Colonic mucosa (tissue), 4 donors: Measurements from ENCODE around the gene FMO4. TPM values are rescaled to one million over a fixed set of nuclear protein-coding genes. Genes with fewer than 3 reads are reported as not detected.

Source experiments
- DNase-seq: peaks from one replicate; pipeline ENCODE4 v3.0.0-alpha.2; 2020
- H3K27ac ChIP-seq: fragments of 200-600 bp; one replicate; pipeline ENCODE4 v1.8.0; 2021
- H3K27me3 ChIP-seq: fragments of 200-600 bp; one replicate; pipeline ENCODE4 v1.8.0; 2021
- H3K36me3 ChIP-seq: fragments of 200-600 bp; one replicate; pipeline ENCODE4 v1.8.0; 2021
- H3K4me1 ChIP-seq: fragments of 200-600 bp; one replicate; pipeline ENCODE4 v1.8.0; 2021; ENCODE audit warnings: mild to moderate bottlenecking
- H3K4me3 ChIP-seq: fragments of 200-600 bp; one replicate; pipeline ENCODE4 v1.8.0; 2021
- H3K9ac ChIP-seq, 2 donors: one replicate each; pipeline ENCODE4 v1.7.0; 2013; ENCODE audit warnings: control low read depth in 2 of 2, low read depth in 2 of 2, low read length in 2 of 2
- H3K9me3 ChIP-seq: fragments of 200-600 bp; one replicate; pipeline ENCODE4 v1.8.0; 2021
- intact Hi-C: fragments of 100-400 bp; cut with DNase I; formaldehyde crosslinking; loops from one replicate; pipeline ENCODE4 v1.14.1; 2022
- total RNA-seq, 2 donors: library from RNA; stranded (reverse); fragmentation: NEBNext Ultra II Directional in 1 of 2; extraction: Animal tissue kit (Norgen Biotek cat#: 25700) in 1 of 2; gene quantifications; one replicate each; pipeline ENCODE4 v1.2.1, GENCODE V29; 2021
- TF ChIP-seq, protein P1 (sequence below): fragments of 200-600 bp; IDR thresholded peaks from one replicate; pipeline ENCODE4 v1.8.0; 2022; ENCODE audit warnings: antibody characterized with exemption, mild to moderate bottlenecking
- donor health status: healthy.
- donor health status: DM: no; HTN: no; CAD: no.
- donor health status: DM: no; HTN: no; CAD: no.

The FMO4 gene, protein sequence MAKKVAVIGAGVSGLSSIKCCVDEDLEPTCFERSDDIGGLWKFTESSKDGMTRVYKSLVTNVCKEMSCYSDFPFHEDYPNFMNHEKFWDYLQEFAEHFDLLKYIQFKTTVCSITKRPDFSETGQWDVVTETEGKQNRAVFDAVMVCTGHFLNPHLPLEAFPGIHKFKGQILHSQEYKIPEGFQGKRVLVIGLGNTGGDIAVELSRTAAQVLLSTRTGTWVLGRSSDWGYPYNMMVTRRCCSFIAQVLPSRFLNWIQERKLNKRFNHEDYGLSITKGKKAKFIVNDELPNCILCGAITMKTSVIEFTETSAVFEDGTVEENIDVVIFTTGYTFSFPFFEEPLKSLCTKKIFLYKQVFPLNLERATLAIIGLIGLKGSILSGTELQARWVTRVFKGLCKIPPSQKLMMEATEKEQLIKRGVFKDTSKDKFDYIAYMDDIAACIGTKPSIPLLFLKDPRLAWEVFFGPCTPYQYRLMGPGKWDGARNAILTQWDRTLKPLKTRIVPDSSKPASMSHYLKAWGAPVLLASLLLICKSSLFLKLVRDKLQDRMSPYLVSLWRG
- 1 to 10 TPM; 2.2 to 5.7 TPM for total RNA-seq

DNA sequence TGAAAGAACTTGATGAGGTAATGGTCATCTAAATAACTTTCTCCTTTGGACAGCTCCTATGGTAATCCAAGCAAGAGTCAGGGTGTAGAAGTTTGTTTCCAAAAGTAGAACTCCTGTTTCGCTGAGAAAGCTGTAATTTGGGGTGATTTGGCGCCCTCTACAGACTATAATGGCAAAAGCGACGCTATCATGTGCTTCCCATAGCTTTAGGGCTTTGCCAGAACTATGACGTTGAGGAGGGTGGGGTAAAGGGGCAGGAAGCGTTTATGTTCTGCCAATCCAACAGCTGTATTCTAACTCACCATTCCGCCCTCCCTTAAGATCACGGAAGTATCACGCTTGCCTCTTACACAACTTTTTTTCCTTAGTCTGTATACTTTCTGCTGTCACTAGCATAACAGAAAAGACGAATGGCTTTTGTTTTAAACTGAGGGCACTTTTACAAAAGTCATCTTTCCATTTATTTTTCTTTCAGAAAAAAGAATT is at the start of gene FMO4:
Gene FMO4 (plus strand): TSS at position 349 of the 486 bp plus-strand sequence. CDS start 5,643 bp downstream, outside the sequence.
- intact Hi-C loops, result loop anchor here (5.0 to 10.0 kb wide), 3 partner anchors 67 to 349 kb away; partner anchors contain the start of gene FMO1
- peak within 1 kb of the TSS; percentile 30 for H3K27ac ChIP-seq
- DNase-seq, result peak; percentile 96
- TF ChIP-seq, protein P1, sequence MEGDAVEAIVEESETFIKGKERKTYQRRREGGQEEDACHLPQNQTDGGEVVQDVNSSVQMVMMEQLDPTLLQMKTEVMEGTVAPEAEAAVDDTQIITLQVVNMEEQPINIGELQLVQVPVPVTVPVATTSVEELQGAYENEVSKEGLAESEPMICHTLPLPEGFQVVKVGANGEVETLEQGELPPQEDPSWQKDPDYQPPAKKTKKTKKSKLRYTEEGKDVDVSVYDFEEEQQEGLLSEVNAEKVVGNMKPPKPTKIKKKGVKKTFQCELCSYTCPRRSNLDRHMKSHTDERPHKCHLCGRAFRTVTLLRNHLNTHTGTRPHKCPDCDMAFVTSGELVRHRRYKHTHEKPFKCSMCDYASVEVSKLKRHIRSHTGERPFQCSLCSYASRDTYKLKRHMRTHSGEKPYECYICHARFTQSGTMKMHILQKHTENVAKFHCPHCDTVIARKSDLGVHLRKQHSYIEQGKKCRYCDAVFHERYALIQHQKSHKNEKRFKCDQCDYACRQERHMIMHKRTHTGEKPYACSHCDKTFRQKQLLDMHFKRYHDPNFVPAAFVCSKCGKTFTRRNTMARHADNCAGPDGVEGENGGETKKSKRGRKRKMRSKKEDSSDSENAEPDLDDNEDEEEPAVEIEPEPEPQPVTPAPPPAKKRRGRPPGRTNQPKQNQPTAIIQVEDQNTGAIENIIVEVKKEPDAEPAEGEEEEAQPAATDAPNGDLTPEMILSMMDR, result peak; percentile 80
- H3K36me3 ChIP-seq, result no peaks in the 10 kb centered on the region
- H3K9ac ChIP-seq, result no peak within 1 kb of the TSS
- no peaks in the 10 kb centered on the region for H3K27me3 ChIP-seq
- peak within 1 kb of the TSS; percentile 21 for H3K4me3 ChIP-seq
- H3K4me1 ChIP-seq, result no peaks in the 10 kb centered on the region
- no peaks in the 10 kb centered on the region for H3K9me3 ChIP-seq

DNA sequence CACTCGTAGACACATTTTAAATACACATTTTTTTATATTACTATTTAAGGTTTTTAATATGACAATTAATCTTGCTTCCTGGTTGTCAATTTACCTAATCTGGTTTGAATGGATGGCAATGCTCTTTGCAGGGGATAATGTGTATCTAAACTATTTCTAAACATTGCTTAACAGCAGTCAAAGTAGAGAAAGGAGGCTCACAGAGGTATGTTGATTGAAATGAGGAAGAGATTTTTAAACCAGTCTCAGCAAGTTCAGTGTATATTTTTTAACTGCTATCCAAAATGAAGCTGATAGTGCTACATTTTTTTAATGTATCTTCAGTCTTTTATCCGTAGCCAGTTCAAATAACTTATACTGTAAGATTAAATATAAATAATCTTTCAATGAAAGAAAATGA is 48.3 kb upstream of the FMO4 start:
- H3K4me3 ChIP-seq, result no peak overlapping the region
- no peaks in the 10 kb centered on the region for H3K27me3 ChIP-seq
- DNase-seq, result no peak
- no peak overlapping the region for H3K27ac ChIP-seq
- no peaks in the 10 kb centered on the region for H3K36me3 ChIP-seq
- TF ChIP-seq, protein P1, result no peak
- no peaks in the 10 kb centered on the region for H3K4me1 ChIP-seq
- no peak overlapping the region for H3K9ac ChIP-seq
- no peaks in the 10 kb centered on the region for H3K9me3 ChIP-seq
- intact Hi-C loops, result no loop called here

DNA sequence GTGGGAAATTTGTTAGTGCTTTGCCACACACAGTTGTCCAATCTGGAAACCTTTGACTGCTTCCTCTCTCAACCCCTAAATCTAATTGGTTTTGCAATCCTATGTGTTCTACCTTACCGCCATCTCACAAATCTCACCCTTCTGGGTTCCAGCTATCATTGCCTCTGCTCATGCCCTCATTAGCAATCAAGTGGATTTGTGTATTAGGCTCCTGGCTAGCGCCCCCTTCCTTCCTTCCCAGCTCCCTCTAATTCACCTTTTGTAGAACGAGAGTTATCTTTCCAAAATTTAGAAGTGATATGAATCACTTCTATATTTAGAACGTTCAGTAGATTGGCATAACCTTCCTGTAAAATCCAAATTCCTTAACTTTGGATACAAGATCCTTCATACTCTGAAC is 47.1 kb upstream of the FMO4 start:
- no peaks in the 10 kb centered on the region for H3K27me3 ChIP-seq
- no peak overlapping the region for H3K4me3 ChIP-seq
- no peak for DNase-seq
- H3K4me1 ChIP-seq, result no peaks in the 10 kb centered on the region
- no peaks in the 10 kb centered on the region for H3K9me3 ChIP-seq
- intact Hi-C loops, result no loop called here
- H3K27ac ChIP-seq, result no peak overlapping the region
- TF ChIP-seq, protein P1, result no peak
- H3K36me3 ChIP-seq, result no peaks in the 10 kb centered on the region
- H3K9ac ChIP-seq, result no peak overlapping the region

DNA sequence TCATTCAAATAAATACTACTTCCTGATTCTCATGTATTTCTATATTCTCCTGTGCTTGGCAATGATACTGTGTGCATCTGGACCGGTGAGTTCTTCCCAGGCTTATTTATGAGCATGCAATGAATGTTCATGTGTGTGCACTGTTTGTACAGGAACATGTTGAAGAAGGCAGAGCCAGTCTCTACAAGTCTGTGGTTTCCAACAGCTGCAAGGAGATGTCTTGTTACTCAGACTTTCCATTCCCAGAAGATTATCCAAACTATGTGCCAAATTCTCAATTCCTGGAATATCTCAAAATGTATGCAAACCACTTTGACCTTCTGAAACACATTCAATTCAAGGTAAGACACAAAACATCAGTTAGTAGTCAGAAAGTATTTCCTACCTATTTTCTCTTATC is 46.6 kb upstream of the FMO4 start:
- TF ChIP-seq, protein P1, result no peak

DNA sequence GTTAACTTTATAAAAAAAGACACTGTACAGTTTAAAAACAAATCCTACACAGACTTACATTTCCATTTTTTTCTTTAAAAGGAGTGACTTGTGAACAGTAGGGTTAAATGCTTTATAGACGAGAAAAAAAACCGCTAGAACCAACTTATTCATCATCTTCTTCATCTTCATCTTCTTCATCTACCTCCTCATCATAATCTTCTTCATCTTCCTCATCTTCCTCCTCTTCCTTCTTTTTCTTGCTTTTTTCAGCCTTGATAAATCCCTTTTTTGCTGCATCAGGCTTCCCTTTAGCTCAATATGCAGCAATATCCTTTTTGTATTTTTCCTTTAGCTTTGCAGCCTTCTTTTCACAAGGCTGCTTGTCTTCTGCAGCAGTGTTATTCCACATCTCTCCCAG is 43.2 kb upstream of the FMO4 start:
- H3K4me3 ChIP-seq, result no peak overlapping the region
- no peak overlapping the region for H3K9ac ChIP-seq
- no peaks in the 10 kb centered on the region for H3K36me3 ChIP-seq
- H3K9me3 ChIP-seq, result no peaks in the 10 kb centered on the region
- no peaks in the 10 kb centered on the region for H3K4me1 ChIP-seq
- TF ChIP-seq, protein P1, result no peak
- H3K27ac ChIP-seq, result no peak overlapping the region
- intact Hi-C loops, result no loop called here
- no peaks in the 10 kb centered on the region for H3K27me3 ChIP-seq
- no peak for DNase-seq

More for the DNA sequence above, 46.6 kb upstream of the FMO4 start:
- no peak overlapping the region for H3K27ac ChIP-seq
- no peak overlapping the region for H3K4me3 ChIP-seq
- no peaks in the 10 kb centered on the region for H3K9me3 ChIP-seq
- DNase-seq, result no peak
- no peak overlapping the region for H3K9ac ChIP-seq
- no peaks in the 10 kb centered on the region for H3K27me3 ChIP-seq
- H3K36me3 ChIP-seq, result no peaks in the 10 kb centered on the region
- no peaks in the 10 kb centered on the region for H3K4me1 ChIP-seq
- intact Hi-C loops, result no loop called here
